Smooth muscle cell (in vitro differentiated cells): ENCODE measurements around the gene RNGTT. TPM values are rescaled to one million over a fixed set of nuclear protein-coding genes. Genes with fewer than 3 reads are reported as not detected.

Experiments used
- DNase-seq: peaks from one replicate; lab custom pipeline; 2025; ENCODE audit not compliant: unreplicated experiment; lab: John Stamatoyannopoulos, UW
- H2AFZ ChIP-seq: fragments of 200-600 bp; sonication (generic); 2 replicates; pipeline ENCODE4 v1.6.0; 2016; ENCODE audit warnings: antibody characterized with exemption, low read depth, mild to moderate bottlenecking
- H3F3A ChIP-seq: fragments of 200-600 bp; sonication (generic); 2 replicates; pipeline ENCODE4 v1.6.0; 2017; ENCODE audit warnings: antibody characterized with exemption, low read depth
- H3K27ac ChIP-seq: fragments of 200-600 bp; sonication (generic); 2 replicates; pipeline ENCODE4 v1.5.1; 2016; ENCODE audit warnings: low read depth, mild to moderate bottlenecking
- H3K27me3 ChIP-seq: fragments of 200-600 bp; sonication (generic); 2 replicates; pipeline ENCODE4 v1.6.1; 2016; ENCODE audit warnings: low read depth, mild to moderate bottlenecking
- H3K36me3 ChIP-seq: fragments of 200-600 bp; sonication (generic); 2 replicates; pipeline ENCODE4 v1.5.1; 2016; ENCODE audit warnings: low read depth
- H3K4me1 ChIP-seq: fragments of 200-600 bp; sonication (generic); 2 replicates; pipeline ENCODE4 v1.5.1; 2016; ENCODE audit warnings: low read depth
- H3K4me2 ChIP-seq: fragments of 200-600 bp; sonication (generic); 2 replicates; pipeline ENCODE4 v1.6.0; 2016; ENCODE audit warnings: mild to moderate bottlenecking
- H3K4me3 ChIP-seq: fragments of 200-600 bp; sonication (generic); 2 replicates; pipeline ENCODE4 v1.5.1; 2016; ENCODE audit warnings: mild to moderate bottlenecking
- H3K79me2 ChIP-seq: fragments of 200-600 bp; sonication (generic); 2 replicates; pipeline ENCODE4 v1.6.0; 2016; ENCODE audit warnings: low read depth, mild to moderate bottlenecking
- H3K9ac ChIP-seq: fragments of 200-600 bp; sonication (generic); 2 replicates; pipeline ENCODE4 v1.6.0; 2016; ENCODE audit warnings: low read depth
- H3K9me3 ChIP-seq: fragments of 200-600 bp; sonication (generic); replicated peaks from 2 replicates; pipeline ENCODE4 v1.5.1; 2016; ENCODE audit warnings: low read depth
- H4K20me1 ChIP-seq: fragments of 200-600 bp; sonication (generic); 2 replicates; pipeline ENCODE4 v1.6.0; 2016; ENCODE audit warnings: low read depth
- WGBS: methylation state at CpG from one replicate; pipeline ENCODE4 v1.1.7; 2016; ENCODE audit warnings: low lambda C conversion rate; 5-methylcytosine and 5-hydroxymethylcytosine counted together
- polyA plus RNA-seq: library from polyadenylated mRNA; unstranded; fragments of >200 nt; fragmentation: Nextera tagmentation; extraction: Ambion mirVana; gene quantifications from 2 replicates; pipeline ENCODE4 v1.2.1, GENCODE V29; 2016
- total RNA-seq: library from RNA; depleted of rRNA; stranded (reverse); fragments of >200 nt; gene quantifications from 2 replicates; pipeline ENCODE4 v1.2.3, GENCODE V29; 2014
- TF ChIP-seq, protein P1 (sequence below): fragments of 200-600 bp; sonication (generic); IDR thresholded peaks from 2 replicates; pipeline ENCODE4 v1.5.1; 2017; ENCODE audit warnings: borderline replicate concordance, mild to moderate bottlenecking, antibody characterized with exemption; ENCODE audit not compliant: insufficient read depth, poor library complexity, severe bottlenecking

Gene RNGTT
- total and polyA plus RNA-seq, 2 experiments from 2014 or later: 7.5 to 22.7 TPM

DNA sequence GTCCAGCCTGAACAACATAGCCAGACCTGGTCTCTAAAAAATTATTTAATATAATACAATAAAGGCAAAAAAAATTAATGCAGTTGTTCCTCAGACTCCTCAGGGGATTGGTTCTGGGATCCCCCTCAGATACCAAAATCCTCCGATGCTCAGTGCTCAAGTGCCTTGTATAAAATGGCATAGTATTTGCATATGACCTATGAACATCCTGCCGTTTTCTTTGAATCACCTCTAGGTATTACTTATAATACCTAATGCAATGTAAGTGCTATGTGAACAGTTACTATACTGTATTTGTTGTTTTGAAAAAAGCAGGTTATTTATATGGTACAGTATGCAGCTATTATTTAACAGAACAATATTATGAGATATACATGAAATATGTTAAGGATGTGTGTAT, 43.3 kb downstream of the RNGTT start:
- H3K4me1 ChIP-seq: no peaks in the 10 kb centered on the region
- H4K20me1 ChIP-seq: peaks cover 4% of the 10 kb centered on the region
- no peaks in the 10 kb centered on the region for H3K9me3 ChIP-seq
- no peaks in the 10 kb centered on the region for H3K79me2 ChIP-seq
- H3K27me3 ChIP-seq: no peaks in the 10 kb centered on the region
- H3K27ac ChIP-seq: no peak overlapping the region
- H3F3A ChIP-seq: no peaks in the 10 kb centered on the region
- H2AFZ ChIP-seq: no peak overlapping the region
- no peaks in the 10 kb centered on the region for H3K36me3 ChIP-seq
- TF ChIP-seq, protein P1, sequence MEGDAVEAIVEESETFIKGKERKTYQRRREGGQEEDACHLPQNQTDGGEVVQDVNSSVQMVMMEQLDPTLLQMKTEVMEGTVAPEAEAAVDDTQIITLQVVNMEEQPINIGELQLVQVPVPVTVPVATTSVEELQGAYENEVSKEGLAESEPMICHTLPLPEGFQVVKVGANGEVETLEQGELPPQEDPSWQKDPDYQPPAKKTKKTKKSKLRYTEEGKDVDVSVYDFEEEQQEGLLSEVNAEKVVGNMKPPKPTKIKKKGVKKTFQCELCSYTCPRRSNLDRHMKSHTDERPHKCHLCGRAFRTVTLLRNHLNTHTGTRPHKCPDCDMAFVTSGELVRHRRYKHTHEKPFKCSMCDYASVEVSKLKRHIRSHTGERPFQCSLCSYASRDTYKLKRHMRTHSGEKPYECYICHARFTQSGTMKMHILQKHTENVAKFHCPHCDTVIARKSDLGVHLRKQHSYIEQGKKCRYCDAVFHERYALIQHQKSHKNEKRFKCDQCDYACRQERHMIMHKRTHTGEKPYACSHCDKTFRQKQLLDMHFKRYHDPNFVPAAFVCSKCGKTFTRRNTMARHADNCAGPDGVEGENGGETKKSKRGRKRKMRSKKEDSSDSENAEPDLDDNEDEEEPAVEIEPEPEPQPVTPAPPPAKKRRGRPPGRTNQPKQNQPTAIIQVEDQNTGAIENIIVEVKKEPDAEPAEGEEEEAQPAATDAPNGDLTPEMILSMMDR: no peak
- H3K4me2 ChIP-seq: no peak overlapping the region
- H3K4me3 ChIP-seq: no peak overlapping the region
- H3K9ac ChIP-seq: no peak overlapping the region
- no peak for DNase-seq
- 97% methylated on average over 2 of the region's 2 CpGs for WGBS

DNA sequence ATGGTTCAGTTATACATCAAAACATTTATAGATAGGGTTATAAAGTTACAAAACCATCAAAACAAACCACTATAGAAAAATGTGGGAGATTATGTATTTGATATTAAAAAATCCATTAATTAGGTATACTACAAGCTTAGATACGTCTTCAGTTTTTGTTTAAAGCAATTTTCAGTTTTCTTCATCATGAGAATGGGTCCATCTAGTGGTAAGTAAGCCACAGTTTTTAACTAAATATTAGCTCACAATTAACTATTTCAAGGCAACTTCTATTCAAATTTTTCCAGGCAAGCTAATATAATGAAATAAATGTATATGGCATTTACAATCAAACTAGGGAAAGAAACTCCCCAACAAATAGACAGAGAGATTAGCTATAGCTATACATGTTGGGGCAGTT, 44.4 kb downstream of the RNGTT start:
- DNase-seq: no peak
- TF ChIP-seq, protein P1: no peak
- Histone ChIP-seq H3K4me3 (no peak overlapping the region), H3K4me1 (peaks cover 3% of the 10 kb centered on the region), H4K20me1 (peaks cover 12% of the 10 kb centered on the region), H3F3A (no peaks in the 10 kb centered on the region), H3K36me3 (no peaks in the 10 kb centered on the region), H3K4me2 (no peak overlapping the region), H3K9ac (no peak overlapping the region), H3K27me3 (no peaks in the 10 kb centered on the region), H3K79me2 (no peaks in the 10 kb centered on the region), H3K9me3 (no peaks in the 10 kb centered on the region), H2AFZ (no peak overlapping the region), H3K27ac (no peak overlapping the region)
- 85% methylated on average over 1 of the region's 1 CpG for WGBS

DNA sequence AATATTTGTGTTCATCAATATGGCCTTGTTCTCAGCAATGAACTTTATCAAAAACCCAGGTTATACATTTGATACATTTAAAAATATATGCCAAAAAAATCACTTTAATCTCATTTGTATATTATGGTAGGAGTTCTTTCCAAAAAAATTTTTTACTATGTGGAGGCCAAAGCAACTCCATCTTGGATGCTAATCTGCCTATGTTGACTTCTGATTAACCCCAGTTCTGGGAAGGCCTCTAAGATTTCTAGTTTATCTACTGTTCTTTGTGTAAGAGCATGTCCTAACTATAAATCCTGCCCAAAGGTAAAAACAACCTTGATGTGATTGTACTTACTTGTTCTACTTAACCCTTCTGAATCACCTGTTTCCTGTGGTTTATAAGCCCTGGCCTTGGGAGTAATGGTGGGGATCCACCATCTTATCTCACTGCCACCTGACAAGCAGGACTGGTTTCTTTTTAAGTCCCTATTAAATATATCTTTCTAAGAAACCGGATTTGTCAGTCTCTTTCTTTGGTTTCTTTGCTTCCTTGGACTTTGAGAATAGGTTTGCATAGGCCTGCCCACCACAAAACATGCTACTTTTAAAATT, 46.7 kb downstream of the RNGTT start:
- Histone ChIP-seq H3K79me2 (peaks cover 13% of the 10 kb centered on the region), H3K36me3 (no peaks in the 10 kb centered on the region), H2AFZ (no peak overlapping the region), H3K4me3 (no peak overlapping the region), H3K9me3 (no peaks in the 10 kb centered on the region), H3K9ac (no peak overlapping the region), H3K4me2 (no peak overlapping the region), H3F3A (no peaks in the 10 kb centered on the region), H3K4me1 (peaks cover 6% of the 10 kb centered on the region), H3K27me3 (no peaks in the 10 kb centered on the region), H3K27ac (no peak overlapping the region), H4K20me1 (peaks cover 35% of the 10 kb centered on the region)
- TF ChIP-seq, protein P1: no peak
- WGBS: 78% methylated on average over 1 of the region's 1 CpG
- DNase-seq: no peak

DNA sequence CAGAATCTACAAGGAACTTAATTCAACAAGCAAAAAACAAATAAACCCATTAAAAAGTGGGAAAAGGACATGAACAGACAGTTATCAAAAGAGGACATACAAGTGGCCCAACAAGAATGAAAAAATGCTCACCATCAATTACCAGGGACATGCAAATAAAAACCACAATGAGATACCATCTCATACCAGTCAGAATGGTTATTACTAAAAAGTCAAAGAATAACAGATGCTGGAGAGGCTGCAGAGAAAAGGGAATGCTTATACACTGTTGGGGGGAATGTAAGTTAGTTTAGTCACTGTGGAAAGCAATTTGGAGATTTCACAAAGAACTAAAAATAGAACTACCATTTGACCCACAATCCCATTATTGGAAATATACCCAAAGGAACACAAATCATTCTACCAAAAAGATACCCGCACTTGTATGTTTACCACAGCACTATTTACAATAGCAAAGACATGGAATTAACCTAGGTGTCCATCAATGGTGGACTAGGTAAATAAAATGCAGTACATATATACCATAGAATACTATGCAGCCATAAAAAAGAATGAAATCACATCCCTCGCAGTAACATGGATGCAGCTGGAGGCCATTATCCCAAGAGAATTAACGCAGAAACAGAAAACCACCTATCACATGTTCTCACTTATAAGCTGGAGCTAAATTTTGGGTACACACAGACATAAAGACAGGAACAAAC, 48.4 kb downstream of the RNGTT start:
- Histone ChIP-seq H3K4me2 (no peak overlapping the region), H4K20me1 (peaks cover 52% of the 10 kb centered on the region), H2AFZ (no peak overlapping the region), H3F3A (no peaks in the 10 kb centered on the region), H3K4me3 (no peak overlapping the region), H3K4me1 (peaks cover 6% of the 10 kb centered on the region), H3K36me3 (no peaks in the 10 kb centered on the region), H3K9me3 (no peaks in the 10 kb centered on the region), H3K79me2 (peaks cover 24% of the 10 kb centered on the region), H3K9ac (no peak overlapping the region), H3K27ac (no peak overlapping the region), H3K27me3 (no peaks in the 10 kb centered on the region)
- 99% methylated on average over 3 of the region's 3 CpGs for WGBS
- DNase-seq: no peak
- TF ChIP-seq, protein P1: no peak
